ENCODE results near the gene CADM3.

DNA sequence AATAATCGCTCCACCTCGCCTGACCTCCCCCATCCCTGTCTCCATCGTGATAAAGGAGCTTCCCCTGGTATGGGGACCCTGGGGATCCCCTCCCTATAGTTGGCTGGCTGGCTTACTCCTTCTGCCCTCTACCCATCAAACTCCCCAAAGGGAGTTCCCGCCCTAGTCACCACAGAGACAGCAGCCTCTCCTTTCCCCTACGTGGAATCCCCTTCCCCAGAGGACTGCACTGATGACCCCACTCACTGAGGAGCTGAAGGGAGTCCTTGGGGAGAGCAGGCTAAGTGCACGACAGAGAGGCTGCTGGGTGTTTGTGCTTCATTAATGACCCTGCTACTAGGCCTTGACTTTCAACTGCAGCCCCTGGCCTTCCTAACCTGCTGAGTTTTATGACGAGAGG lies 1.9 kb downstream of the CADM3 start:
- TF ChIP-seq, protein P1, sequence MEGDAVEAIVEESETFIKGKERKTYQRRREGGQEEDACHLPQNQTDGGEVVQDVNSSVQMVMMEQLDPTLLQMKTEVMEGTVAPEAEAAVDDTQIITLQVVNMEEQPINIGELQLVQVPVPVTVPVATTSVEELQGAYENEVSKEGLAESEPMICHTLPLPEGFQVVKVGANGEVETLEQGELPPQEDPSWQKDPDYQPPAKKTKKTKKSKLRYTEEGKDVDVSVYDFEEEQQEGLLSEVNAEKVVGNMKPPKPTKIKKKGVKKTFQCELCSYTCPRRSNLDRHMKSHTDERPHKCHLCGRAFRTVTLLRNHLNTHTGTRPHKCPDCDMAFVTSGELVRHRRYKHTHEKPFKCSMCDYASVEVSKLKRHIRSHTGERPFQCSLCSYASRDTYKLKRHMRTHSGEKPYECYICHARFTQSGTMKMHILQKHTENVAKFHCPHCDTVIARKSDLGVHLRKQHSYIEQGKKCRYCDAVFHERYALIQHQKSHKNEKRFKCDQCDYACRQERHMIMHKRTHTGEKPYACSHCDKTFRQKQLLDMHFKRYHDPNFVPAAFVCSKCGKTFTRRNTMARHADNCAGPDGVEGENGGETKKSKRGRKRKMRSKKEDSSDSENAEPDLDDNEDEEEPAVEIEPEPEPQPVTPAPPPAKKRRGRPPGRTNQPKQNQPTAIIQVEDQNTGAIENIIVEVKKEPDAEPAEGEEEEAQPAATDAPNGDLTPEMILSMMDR (IDR thresholded peaks at IDR 0.05 in 2 of 3, conservative IDR thresholded peaks at IDR 0.05 in 1 of 3; ENCODE audit: insufficient read depth in 2 of 3, low read depth in 1 of 3, low read length in 3 of 3), result no peak
- TF ChIP-seq ZNF274 (IDR thresholded peaks at IDR 0.05; ENCODE audit: borderline replicate concordance, low read depth, low read length) (no peak), EZH2 (IDR thresholded peaks at IDR 0.05; ENCODE audit: borderline replicate concordance, low read depth, low read length) (no peak)
